Measurements from ENCODE around the gene CACNA2D4. TPM values are rescaled to one million over a fixed set of nuclear protein-coding genes. Genes with fewer than 3 reads are reported as not detected.

The CACNA2D4 gene
- total and polyA plus RNA-seq, 8 donors, result 1.5 to 6.5 (median 1.9) TPM

DNA sequence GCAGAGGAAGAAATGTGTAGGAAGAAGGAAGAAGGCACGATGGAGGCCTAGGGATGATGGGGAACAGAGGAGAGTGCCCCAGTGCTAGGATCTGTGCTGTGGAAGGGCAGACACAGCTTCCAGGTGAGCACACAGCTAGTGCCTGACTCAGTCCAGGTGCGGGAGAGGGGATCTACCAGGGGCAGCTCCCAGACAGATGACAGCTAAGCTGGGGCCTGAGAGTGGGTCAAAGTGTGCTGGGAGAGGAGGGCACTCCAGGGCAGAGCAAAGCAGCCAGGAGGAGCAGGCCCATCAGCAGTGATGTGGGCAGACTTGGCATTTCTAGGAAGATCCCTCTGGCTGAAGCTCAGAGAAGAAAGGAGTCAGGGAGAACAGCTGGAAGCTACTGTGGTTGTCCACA is 61.4 kb downstream of the CACNA2D4 start:
- intact Hi-C loops (cut with DNase I), result no loop called here
- Histone ChIP-seq H3K9me3 (peaks cover 0 to 21% of the 10 kb centered on the region in 2 donors), H3K36me3 (no peaks in the 10 kb centered on the region), H3K4me3 (no peak overlapping the region), H3K27ac (no peak overlapping the region), H3K27me3 (peaks cover 0 to 11% of the 10 kb centered on the region in 2 donors), H3K4me1 (no peaks in the 10 kb centered on the region)
- TF ChIP-seq, protein P1, sequence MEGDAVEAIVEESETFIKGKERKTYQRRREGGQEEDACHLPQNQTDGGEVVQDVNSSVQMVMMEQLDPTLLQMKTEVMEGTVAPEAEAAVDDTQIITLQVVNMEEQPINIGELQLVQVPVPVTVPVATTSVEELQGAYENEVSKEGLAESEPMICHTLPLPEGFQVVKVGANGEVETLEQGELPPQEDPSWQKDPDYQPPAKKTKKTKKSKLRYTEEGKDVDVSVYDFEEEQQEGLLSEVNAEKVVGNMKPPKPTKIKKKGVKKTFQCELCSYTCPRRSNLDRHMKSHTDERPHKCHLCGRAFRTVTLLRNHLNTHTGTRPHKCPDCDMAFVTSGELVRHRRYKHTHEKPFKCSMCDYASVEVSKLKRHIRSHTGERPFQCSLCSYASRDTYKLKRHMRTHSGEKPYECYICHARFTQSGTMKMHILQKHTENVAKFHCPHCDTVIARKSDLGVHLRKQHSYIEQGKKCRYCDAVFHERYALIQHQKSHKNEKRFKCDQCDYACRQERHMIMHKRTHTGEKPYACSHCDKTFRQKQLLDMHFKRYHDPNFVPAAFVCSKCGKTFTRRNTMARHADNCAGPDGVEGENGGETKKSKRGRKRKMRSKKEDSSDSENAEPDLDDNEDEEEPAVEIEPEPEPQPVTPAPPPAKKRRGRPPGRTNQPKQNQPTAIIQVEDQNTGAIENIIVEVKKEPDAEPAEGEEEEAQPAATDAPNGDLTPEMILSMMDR (IDR thresholded peaks at IDR 0.05), result no peak
- DNase-seq (no peak), ATAC-seq (no peak)

DNA sequence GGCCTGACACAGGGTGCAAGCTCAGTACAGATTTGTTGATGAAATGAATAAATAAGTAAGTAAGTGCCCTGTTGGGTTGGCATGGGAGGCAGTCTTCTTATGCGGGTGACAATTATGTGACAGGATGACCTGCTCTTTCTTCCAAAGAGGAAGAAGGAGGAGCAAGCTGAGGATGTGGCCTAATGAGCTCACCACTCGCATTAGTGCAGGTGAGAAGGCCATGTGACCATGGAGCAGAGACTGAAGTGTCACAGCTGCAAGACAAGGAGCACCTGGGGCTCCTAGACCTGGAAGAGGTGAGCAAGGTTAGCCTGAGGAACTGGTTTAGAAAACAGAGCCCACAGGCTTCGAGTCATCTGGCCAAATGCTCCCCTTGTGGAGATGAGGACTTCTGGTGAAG is 63.2 kb downstream of the CACNA2D4 start:
- Histone ChIP-seq H3K4me1 (no peaks in the 10 kb centered on the region), H3K27me3 (peaks cover 0 to 11% of the 10 kb centered on the region in 2 donors), H3K27ac (no peak overlapping the region), H3K36me3 (no peaks in the 10 kb centered on the region), H3K4me3 (no peak overlapping the region), H3K9me3 (peaks cover 0 to 21% of the 10 kb centered on the region in 2 donors)
- DNase-seq, result no peak
- ATAC-seq, result no peak
- intact Hi-C loops (cut with DNase I), result no loop called here
- TF ChIP-seq, protein P1 (IDR thresholded peaks at IDR 0.05), result no peak

DNA sequence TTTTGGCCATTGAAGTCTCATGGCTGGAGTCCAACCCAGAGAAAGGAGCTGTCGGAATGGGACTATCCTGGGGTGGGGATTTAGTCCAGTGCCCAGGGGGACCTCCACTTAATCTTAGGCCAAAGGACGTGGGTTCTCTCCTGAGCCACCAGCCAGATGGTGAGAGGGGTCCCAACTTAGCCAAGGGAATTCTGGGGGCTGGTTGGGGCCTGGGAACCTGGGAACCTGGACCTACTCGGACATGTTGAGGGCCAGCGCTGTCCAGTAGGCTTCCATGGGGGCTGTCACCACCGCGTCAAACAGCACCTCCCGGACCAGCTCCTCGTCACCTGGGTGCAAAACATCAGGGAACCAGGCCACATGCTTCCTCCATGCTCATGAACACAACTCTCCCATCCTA is 64.7 kb downstream of the CACNA2D4 start:
- peaks cover 0 to 7% of the 10 kb centered on the region in 2 donors for H3K27me3 ChIP-seq
- H3K9me3 ChIP-seq, result peaks cover 0 to 21% of the 10 kb centered on the region in 2 donors
- intact Hi-C loops (cut with DNase I), result no loop called here
- DNase-seq, result no peak
- no peak overlapping the region for H3K27ac ChIP-seq
- no peaks in the 10 kb centered on the region for H3K4me1 ChIP-seq
- ATAC-seq, result no peak
- H3K4me3 ChIP-seq, result no peak overlapping the region
- no peaks in the 10 kb centered on the region for H3K36me3 ChIP-seq
- TF ChIP-seq, protein P1 (IDR thresholded peaks at IDR 0.05), result no peak

DNA sequence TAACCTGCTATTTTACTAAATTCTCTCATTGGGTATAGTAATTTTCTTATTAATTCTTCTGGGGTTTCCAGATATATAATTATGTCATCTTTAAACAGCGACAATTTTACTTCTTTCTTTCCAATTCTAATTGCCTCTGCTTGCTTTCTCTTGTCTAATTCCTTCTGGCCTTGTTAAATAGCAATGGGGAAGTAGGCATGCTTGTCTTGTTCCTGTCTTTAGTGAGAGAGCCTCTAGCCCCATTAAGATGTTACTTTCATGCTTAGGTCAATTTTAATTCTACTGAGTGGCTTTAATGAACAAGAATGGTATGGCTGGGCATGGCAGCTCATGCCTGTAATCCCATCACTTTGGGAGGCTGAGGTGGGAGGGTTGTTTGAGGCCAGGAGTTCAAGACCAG is 66.4 kb downstream of the CACNA2D4 start:
- TF ChIP-seq, protein P1 (IDR thresholded peaks at IDR 0.05), result no peak
- Histone ChIP-seq H3K36me3 (no peaks in the 10 kb centered on the region), H3K9me3 (peaks cover 0 to 21% of the 10 kb centered on the region in 2 donors), H3K4me3 (no peak overlapping the region), H3K27me3 (no peaks in the 10 kb centered on the region), H3K4me1 (no peaks in the 10 kb centered on the region), H3K27ac (no peak overlapping the region)
- no peak for ATAC-seq
- DNase-seq, result no peak
- intact Hi-C loops (cut with DNase I), result no loop called here

DNA sequence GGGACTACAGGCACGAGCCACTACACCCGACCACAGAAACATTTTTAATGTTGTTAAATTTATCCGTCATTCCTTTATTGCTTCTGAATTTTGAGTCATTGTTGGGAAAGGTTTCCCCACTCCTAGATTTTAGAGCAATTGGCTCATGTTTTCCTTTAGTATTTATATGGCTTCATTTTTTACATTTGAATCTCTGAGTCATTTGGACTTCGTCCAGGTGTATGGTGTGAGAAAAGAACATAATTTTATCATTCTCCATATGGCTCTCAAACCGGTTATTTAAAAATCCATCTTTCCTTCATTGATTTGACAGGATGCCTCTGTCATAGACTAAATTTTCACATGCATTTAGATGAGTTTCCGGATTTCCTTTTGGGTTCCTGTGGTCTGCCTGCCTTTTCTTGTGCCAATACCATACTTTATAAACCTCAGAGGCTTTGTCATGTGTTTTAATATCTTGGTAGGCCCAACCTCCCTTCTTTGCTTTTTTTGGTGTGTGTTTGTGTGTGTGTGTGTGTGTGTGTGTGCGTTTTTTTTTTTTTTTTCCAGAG is 67.2 kb downstream of the CACNA2D4 start:
- H3K4me3 ChIP-seq, result no peak overlapping the region
- no peaks in the 10 kb centered on the region for H3K36me3 ChIP-seq
- peaks cover 0 to 17% of the 10 kb centered on the region in 2 donors for H3K9me3 ChIP-seq
- intact Hi-C loops (cut with DNase I), result no loop called here
- no peaks in the 10 kb centered on the region for H3K4me1 ChIP-seq
- H3K27me3 ChIP-seq, result peaks cover 0 to 7% of the 10 kb centered on the region in 2 donors
- DNase-seq, result no peak
- TF ChIP-seq, protein P1 (IDR thresholded peaks at IDR 0.05), result no peak
- no peak overlapping the region for H3K27ac ChIP-seq
- ATAC-seq, result no peak
